Amygdala (tissue), 56 donors: ENCODE measurements around the gene MAEA.

Experiments
- DNase-seq, 56 donors: peaks; one replicate each; lab custom pipeline; 2025; lab: John Stamatoyannopoulos, UW

Gene MAEA

DNA sequence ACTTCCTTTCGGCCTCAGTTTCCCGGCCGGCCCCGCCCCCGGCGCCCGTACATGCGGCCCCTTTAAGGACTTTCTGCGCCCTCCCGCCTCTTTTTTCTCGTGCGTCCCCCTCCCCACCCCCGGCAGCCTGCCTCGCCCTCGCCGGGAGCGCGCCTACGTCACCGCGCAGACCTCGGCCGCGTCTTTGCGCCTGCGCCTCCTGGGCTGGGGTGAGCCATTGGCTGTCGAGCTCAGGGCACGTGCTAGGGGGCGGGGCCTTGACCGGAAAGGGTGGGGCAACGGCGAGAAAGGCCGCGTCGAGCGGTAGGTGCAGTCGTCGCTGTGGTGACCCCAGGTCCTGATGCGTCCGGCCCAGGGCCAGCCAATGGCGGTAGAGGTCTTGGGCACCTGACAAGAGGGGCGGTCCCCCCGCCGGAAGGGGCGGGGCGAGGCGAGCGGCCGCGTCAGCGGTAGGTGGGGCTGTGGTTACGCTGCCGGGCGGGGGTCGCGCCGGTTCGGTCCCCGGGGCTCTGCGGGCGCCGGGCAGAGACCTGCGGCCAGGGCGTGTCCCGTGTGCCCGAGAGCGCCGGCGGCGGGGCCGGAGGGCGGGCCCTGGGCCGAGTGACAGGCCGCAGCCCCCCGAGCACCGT lies 57.2 kb downstream of the MAEA start, which contains the start of gene UVSSA:
Gene UVSSA, plus strand, starts transcription at position 428 of the 629 bp plus-strand sequence. CDS start 884 bp downstream, outside the sequence.
- peak; percentile 75 to 100 (median 100) for DNase-seq

DNA sequence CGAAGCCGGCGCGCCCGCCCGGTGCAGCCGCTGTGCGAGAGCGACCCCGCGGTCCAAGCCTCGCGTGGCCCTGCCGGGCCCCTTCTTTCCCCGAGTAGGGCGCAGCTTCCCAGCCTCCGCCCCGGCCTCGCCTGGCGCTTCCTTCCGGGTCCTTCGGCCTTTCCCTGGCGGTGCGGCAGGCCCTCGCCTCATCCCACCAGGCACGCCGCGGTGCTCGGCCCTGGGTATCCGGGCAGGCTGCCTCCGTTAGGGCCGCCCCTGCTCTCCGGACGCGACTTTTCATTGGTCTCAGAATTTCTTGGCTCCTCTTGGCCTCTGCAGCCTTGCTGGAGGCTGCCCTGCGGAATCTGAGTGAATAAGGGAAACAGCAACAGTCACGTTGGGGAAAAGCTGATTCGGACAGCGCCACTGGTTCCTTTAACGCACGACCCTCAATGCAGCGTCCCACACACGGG lies 57.7 kb downstream of the MAEA start:
- DNase-seq: peak in 12 of 56 donors; percentile 27 to 68 (median 42)

DNA sequence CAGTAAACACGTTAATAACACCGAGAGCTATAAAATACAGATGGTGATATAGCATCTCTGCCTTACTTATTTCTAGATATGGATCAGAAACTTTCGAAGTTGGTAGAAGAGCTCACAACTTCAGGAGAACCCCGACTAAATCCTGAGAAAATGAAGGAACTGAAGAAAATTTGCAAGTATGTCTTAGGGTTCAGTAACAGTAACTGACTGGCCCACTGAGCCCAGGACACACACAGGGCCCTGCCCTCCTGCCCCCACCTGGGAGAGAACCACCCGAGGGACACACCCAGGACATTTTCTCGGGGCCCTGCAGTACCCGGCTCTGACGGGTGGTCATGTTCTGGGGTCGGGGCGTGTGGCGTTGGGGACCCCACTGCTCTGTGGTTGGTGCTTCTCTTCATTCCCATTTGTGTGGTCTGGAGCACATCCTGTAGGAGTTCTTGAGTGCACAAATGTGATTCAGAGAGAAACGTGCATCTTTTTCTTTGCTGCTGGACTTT lies 58.4 kb downstream of the MAEA start:
- DNase-seq: no peak

DNA sequence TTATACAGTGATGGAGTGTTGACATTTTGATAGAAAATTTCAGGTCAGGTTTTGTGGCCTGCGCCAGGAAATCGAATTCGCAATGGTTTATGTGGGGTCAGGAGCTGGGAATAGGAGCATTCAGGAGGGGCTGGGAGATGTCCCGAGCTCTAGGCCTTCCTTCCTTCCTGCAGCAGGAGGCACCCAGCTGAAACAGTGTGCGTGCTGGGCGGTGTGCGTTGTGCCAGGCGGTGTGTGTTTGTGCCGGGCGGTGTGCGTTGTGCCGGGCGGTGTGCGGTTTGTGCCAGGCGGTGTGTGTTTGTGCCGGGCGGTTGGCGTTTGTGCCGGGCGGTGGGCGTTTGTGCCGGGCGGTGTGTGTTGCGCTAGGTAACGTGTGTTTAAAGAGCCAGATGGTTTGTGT lies 59.1 kb downstream of the MAEA start:
- peak in 2 of 56 donors; percentile 11 to 19 for DNase-seq

DNA sequence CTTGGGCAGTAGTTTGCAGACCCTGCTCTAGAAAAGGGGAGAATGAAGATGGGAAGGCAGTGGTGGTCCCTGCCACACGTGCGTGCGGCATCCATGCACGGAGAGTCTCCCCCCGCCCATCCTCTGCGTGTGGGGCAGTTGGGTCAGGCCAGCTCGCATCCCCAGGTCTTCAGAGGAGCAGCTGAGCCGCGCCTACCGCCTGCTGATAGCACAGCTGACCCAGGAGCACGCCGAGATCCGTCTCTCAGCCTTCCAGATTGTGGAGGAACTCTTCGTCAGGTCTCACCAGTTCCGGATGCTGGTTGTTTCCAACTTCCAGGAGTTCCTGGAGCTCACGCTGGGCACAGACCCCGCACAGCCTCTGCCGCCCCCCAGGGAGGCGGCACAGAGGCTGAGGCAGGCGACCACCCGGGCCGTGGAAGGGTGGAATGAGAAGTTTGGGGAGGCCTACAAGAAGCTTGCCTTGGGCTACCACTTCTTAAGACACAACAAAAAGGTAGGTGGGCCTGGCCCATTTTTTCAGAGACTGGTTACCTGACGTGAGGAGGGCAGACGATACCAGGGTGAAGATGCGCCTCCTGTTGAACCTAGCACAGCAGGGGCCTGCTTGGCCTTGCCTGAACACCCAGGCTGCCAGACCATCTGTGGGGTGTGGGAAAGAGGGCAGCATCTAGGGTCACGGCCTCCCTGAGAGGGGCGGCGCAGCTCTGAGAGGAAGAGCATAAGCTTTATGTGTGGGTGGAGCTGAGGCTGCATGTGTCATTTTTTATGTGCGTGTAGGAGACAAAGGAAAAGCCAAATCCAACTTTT lies 59.9 kb downstream of the MAEA start:
- no peak for DNase-seq

DNA sequence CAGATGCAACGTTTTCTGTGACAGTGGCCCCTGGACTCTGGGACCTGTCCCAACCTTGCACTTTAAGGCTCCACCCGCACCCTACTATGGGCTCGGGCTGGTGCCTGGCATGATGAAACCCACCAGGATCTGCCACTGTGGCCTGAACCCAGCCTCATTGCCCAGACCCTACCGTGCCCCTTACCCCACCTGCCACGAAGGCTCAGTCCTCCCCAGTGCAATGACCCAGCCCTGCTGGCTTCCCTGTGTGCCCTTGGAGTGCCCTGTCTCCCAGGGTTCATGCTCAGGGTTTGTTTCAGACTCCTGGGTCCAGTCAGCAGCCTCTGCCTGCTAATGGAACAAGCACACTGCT lies 60.5 kb downstream of the MAEA start:
- DNase-seq: no peak

DNA sequence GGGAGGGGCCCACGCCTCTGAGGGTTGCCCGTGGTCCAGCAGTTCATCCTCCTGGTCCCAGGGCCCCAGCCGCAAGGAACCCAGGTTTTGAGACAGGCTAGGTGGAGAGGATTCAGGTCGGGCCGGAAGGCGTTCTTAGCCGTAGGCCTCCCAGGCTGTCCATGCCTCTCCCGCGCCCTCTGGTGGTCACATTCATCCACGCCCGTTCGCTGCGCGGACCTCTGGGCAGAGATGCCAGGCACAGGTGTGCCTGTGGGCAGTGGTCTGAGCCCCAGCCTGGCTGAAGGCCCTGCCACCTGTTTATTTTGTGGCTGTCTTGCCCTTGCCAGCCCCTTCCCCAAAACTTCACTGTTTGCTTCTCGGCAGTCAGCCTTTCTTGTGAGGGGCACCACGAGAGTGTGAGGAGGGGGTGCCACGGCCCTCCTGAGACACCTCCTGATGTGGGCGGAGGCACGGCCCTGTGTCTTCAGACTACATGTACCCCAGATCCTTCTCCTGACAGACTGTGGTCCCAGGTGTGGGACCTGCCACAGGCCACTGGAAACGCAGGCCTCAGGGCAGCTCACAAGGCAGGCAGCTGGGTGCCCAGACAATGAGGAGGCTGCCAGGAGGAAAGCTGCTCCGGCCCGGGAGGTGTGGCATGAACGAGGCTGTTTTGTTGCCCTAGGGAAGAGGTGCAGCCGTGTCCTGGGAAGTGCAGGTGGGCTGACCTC lies 62.3 kb downstream of the MAEA start:
- DNase-seq: peak in 49 of 56 donors; percentile 19 to 86 (median 44)

DNA sequence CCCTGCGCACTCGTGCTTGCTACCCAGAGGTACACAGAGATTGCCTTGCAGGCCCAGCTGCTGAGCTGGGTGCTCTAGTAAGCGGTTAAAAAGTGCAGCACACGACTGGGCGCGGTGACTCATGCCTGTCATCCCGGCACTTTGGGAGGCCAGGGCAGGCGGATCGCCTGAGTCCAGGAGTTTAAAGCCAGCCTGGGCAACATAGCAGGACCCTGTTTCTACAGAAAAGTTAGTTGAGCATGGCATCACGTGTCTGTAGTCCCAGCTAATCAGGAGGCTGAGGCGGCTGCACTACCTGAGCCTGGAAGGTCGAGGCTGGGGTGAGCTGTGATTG lies 62.8 kb downstream of the MAEA start:
- no peak for DNase-seq

DNA sequence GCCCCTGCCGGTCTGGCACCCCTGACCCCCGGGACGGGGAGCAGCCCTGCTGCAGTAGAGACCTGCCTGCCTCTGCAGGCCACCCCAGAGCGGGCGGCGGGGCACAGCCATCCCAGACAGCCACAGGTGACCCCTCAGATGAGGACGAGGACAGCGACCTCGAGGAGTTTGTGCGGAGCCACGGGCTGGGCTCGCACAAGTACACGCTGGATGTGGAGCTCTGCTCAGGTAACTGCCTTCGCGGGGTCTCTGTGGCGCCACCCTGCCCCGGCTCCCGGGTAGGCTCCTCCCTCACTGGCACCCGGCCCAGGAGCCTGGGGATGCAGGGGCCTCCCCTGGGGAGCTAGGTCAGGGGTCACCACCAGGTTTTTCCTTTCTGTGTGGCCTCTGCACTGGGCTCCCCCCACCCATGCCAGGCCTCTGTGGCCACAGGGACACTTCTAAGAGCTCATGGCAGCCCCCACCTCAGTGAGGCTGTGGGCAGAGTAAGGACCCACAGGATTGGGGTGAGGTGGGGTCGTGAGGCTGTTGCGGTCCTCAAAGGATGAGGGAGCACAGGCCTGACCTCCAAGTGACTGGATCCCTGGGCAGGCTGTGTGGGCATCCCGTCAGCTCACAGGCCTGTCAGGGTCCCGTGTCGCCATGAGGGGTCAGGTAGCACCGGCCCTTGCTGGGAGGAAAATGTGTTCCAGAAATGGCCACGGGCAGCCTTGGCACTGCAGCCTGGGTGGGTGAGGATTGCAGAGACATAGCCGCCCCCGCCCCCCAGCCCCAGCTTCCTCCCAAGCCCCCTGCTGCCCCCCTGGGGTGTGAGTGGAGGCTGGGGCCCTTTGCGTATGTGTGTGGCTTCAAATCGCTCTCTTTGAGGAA lies 63.7 kb downstream of the MAEA start:
- no peak for DNase-seq

DNA sequence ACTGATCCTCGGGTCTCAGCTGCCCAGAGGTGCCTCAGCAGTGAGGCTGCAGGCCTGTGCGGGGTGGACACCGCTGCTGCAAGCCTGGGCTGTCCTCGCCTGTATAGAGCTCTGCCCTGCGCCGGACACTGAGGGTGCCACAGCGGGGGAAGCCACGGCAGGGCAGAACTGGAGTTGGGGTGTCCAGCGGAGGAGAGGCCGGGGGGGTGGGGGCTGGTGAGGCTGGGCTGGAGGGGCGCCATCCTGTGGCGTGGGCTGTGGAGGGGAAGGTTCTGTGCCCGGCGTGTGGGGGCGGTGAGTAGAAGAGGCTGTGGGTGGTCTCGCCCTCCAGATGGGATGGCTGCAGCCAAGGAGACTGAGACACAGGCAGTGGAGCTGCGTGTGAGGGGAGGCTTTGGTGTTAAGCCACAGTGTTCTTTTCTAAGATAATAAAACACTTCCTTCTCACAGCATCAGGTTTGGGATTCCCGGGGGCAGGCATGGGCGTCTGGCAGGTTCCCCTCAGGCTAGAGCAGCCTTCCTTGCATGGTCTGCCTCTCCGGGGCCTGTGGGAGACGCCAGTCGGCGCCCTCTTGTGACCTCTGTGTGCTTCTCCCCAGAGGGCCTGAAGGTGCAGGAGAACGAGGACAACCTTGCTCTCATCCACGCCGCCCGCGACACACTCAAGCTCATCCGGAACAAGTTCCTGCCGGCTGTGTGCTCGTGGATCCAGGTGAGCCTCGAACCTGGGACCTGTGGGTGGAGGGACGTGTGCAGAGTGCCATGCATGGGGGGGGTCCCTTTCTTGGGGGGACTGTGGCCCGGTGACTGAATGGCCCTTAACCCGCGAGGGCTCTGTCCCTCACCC lies 64.7 kb downstream of the MAEA start:
- peak in 1 of 56 donors; percentile 14 for DNase-seq

DNA sequence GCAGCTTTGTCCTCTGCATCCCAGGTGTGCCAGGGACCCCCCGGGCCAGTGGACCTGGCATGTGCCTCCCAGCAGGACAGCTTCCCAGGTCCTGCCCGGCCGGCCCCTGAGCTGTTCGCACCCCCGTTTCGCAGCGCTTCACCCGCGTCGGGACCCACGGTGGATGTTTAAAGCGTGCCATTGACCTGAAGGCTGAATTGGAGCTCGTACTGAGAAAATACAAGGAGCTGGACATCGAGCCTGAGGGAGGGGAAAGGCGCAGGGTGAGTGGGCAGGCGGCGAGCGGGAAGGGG lies 65.2 kb downstream of the MAEA start:
- DNase-seq: no peak

DNA sequence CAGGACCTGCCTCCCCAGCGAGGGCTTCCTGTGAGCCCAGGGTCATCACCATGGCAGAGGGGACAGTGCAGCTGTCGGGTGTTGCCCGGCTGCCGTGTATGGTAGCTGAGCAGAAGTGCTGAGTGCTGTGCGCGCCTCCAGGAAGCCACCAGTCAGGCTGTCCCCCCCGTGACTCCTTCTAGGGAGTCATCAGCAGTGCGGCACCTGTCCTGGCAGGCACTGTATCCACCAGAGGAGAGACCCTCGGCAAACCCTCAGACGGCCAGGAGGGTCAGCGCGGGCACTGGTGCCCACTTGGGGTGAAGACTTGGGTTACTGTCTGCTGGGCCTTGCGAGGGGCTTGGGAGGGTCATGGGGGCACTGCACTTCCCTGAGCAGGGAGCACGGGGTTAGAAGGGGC lies 65.7 kb downstream of the MAEA start:
- no peak for DNase-seq

DNA sequence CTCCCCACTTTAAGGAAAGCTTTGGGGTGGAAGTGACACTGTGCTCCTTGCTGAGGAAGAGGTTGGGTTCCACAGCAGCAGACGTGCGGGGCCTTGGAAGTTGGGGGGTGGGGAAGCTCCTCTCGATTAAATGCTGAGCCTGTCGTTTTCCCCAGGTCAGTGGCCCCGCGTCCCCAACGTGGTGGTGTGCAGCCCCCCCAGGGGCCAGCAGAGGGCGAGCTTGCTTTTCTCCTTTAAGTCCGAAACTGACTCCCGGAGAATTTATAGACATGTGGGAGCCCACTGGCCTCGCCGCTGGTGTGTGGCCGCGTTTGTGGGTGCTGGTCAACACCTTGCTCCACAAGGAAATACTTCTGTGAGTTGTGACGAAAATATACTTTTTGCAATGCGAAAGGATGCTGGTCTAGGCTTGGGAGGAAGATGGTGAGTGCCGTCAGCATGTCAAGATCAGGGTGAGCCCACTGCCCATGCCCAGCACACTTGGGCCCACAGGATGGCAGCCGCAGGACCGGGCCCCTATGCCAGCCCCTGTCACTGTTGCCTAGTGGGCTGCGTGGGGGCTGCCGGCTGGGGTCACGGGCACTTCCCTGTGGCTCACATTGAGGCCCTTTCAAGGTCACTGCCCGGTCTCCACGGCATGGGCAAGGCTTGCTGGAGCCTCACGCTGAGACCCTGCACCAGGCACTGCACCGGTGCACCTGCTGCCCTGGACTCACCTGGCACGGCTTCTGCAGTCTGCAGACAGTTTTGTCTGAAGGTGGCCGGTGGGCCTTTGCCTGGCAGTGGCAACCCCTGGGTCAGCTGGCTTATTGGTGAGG lies 66.7 kb downstream of the MAEA start:
- peak in 31 of 56 donors; percentile 2 to 75 (median 29) for DNase-seq

DNA sequence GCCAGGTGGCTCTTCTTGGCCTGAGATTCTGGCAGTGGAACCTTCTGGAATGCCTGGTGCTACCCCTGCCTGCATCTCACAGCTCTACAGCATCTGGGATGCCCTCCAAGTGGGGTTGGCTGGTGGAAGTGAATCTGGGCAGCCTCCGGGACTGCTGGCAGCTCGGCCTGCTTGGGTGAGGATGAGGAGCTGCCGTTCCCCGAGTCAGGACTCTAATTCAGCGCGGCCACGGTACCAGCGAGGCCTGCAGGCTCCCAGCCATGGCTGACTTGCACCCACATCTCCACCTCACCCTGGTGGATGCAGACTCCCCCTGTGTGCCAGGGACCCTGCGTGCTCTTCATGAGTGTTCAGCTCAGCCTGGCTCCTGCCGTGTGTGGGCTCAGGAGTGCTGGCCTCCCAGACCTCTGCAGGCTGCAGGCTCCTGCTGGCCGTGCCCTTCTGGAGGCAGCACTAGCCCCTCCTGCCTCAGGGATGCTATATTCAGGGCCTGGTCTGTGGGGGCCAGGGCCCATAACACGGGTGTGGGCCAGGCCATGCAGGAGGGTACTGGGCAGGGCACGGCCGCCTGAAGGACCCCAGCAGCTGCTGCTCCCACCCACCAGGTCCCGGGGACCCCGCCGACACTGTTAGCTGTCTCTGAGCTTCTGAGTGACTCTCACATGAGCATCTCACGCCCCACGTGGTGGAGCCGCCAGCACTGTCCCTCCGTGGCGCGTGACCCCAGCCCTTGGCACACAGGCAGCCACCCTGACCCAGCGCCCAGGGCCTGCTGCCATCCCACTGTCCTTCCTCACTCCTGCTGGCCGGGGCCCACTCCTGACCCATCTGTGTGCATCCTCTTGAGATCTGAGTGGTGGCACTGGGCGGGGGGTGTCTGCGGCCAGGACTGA lies 67.9 kb downstream of the MAEA start:
- DNase-seq: peak in 37 of 56 donors; percentile 7 to 82 (median 43)

DNA sequence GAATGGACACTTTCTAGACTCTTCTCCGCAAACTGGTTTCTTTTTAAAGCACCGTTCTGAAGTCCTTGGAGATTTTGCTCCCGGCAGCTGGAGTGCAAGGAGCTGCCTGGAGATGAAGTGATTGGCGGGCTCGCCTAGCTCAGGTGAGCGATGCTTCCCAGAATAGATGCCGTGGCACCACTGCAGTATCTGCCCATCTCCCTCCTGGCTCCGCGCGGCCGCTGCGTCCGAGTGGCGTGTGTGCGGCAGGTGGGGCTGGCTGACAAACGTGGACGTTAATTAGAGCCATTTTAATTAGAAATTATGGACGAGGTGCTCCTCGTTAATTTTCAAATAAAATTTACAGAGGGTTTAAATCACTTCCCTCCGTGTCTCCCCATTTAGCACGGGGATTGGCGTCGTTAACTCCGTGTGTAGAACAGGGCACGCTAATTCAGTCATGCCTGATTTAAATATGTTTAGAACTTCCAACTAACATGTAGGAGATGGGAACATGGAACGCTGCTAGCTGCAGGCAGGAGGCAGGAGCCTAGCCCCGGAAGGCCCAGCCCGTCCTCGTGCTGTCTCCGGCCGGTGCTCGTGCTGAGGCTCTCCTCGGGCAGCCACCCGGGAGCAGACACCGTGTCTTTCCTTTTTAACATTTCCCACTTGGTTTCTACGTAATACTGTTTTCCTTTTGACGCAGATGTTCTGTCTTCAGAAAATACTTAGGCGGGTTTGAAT lies 68.9 kb downstream of the MAEA start:
- no peak for DNase-seq

DNA sequence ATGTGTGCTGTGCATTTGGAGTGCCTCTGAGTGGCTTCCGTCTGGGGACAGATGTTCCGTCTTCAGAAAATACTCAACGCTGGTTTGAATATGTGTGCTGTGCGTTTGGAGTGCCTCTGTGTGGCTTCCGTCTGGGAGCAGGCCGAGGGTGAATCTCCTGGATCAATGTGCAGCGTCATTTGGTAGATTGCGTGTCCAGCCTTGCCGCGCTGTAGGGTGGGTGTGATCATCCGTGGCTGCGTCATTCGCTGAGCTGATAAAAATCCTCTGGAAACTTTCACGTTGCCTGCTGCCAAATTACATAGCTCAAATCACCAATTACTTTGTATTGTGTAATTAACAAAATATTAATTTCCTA lies 69.4 kb downstream of the MAEA start:
- DNase-seq: no peak

DNA sequence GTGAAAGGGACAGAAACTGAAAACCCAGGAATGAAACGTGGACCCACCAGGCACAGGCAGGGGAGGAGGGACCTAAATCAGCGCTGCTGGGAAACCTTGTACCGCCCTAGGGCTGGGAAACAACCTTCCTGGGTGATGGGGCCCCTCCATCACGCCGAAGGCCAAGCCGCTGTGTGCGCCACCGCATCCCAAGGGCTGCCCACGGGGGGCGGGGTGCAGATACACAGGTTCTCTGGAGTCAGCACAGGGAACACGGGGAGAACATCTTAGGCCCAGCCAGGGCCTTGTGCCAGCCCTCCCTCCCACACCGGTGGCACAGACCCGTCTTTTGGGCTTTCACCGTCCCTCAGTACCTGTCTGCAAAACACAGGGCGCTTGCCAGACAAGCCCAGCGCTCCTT lies 70.3 kb downstream of the MAEA start:
- no peak for DNase-seq
